Fibroblast of upper back skin (primary cell): ENCODE data around the gene QSOX1.

Experiments used
- DNase-seq: peaks from one replicate; pipeline ENCODE4 v3.0.0-alpha.2; 2013

The QSOX1 gene

DNA sequence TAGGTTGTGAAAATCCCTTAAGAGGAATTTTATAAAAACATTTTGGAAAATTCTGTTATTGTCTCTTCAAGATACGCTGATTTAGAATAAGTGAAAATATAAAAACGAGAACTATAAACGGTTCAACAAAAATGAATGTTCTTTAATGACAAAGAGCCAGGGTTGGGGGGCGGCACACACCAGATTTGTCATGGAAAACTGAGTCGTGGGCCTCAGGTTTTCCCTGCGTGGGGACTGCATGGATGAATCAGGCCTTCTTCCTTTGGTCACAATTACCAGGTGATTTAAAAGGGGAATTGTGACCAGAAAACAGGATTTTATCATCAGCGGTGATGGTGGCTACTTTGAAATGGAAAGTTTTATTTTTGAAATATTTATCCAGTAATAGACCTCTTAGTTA is 84.0 kb downstream of the QSOX1 start:
- no peak for DNase-seq

DNA sequence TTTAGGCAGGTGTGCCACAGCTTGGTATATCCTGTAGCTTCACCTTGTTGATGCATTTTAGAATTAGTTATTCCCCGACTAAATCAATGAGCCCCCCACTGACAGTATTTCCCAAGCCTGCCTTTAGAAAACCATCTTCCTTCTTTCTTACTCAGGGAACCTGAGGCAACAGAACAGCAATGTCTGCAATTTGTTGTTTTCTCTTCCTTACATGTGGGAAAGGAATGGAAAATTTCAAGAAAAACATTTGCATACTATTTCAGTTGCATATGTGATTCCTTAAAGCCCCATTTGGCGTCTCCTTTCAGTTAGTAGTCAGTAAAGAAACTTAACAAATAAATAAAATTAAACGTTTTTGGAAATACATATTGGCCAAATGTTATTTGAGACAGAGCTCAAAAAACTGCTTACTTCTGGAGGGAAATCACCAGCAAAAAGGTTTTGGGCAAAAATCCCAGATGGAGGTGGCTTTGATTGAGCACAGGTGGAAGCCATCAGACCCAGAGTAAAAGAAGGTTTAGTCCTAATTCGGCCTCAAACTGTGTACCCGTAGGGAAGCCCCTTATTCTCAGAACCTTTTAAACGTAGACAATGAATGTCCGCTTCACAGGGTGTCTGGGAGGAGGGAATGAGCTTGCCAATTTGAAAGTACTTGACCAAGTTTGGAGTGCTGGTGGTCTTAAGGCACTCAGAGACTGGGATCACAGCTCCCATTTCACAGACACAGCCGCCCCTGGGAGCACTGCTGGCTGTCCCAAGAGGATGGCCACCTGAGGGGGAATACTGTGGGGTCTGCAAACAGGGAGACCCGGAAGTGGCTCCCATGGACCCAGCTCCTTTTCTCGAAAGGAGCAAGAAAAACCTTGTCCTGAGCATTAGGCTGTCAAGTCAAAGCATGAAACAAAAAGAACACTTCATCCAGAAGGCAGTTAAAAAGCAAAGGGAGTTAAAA is 84.8 kb downstream of the QSOX1 start:
- no peak for DNase-seq

DNA sequence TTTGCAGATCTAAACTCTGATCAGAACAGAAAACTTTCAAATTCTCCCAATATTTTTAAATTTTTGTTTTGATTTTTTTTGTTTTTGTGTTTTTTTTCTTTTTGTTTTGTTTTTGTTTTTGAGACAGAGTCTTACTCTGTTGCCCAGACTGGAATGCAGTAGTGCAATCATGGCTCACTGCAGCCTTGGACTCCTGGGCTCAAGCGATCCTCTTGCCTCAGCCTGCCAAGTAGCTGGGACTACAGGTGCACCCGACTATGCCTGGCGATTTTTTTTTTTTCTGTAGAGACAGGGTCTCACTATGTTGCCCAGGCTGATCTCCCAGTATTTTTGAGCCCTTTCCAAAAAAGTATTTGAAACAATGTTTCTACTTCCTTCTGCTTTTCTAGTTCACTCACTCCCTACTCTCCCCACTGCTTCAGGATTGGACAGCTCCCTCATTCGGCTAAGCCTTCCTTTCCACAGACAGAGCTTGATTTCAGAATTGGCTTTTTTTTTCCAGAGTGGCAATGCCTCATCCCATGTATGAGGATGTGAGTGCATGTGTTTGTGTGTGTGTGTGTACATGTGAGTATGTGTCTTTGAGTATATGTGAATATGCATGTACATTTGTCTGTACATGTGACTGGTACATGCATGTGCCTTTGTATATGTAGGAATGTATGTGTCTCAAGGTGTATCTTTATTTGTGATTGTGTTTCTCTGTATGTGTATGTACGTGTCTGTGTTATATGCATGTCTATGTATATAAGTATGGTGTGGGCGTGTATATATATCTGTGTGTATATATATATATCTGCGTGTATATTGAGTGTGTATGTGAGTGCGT is 87.3 kb downstream of the QSOX1 start:
- DNase-seq: no peak

DNA sequence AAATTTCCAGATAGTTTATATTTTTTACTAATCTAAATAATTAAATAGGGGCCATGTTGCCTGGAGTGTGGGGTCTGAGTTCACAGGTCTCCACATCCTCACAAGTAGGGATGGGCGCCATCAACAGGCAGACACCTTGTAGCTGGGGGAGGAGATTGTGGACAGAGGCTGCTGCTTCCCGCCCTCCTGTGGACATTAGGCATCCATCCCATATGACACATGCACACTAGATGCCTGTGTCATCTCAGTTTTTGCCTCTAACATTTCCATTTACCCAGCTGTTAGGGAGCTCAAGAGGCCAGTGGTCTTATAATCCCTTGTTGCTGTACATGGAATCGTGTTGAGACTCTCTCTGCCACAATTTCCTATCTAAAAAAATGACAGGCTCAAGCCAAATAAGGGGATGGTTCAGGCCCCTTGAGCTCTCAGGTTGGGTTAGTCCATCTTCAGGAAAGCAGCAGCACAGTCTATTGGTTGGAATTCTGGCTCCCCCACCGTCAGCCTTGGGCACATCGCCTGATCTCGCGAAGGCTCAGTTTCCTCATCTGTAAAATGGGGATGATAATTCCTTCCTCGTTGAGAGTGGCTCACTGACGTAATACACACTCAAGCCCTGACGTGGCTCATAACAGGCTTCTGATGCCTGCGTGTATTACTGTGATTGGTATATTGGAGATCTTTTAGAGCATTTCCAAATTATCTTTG is 89.0 kb downstream of the QSOX1 start:
- no peak for DNase-seq

DNA sequence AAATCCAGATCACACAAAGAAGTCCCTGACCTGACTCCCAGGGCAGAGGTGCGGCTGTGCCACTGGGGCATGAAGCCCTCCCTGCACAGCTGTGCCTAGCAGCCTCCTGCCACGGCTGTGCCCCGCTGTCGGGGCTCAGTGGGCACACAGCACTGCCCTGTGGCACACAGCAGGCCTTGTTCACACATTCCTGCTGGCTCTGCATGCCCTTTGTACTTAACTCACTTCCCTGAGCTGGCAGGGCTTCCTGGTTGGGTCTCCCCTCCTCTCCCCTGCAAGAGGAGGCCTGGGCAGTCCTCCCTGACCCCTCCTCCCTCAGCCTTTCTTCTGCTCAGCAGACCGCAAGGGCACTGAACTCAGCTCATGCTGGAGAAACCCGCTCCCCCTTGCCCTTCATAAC is 90.2 kb downstream of the QSOX1 start:
- DNase-seq: no peak

DNA sequence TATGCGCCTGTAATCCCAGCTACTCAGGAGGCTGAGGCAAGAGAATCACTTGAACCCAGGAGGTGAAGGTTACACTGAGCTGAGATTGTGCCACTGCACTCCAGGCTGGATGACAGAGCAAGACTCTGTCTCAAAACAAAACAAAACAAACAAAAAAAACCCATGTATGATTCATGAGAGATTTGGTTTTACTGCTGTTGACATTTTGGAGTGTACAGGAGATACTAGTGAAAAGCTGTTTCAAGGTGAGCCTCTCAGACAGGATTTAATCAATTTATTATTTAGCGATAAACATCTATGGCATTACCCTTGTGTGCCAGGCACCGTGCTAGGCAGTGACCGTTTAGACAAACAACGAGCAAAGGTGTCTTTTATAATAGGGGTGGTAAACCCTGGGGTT is 91.9 kb downstream of the QSOX1 start:
- DNase-seq: no peak

DNA sequence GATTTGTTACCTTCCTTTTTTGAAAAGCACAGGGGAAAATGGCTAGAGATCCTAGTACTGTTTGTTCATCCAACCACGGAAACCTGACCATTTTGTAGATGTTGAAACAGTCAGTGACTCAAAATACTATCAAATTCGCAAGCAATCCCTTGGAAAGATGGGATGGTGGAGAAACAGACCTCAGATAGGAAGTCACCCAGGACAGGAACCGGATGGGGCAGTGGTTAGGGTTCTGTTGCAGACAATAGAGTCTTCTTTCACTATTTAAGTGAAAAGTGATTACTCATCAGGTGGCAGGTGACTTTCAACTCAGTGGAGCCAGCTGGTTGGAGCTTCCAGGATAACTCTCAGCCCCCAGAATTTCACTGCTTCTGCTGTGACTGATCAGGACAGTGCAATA is 92.4 kb downstream of the QSOX1 start:
- no peak for DNase-seq

DNA sequence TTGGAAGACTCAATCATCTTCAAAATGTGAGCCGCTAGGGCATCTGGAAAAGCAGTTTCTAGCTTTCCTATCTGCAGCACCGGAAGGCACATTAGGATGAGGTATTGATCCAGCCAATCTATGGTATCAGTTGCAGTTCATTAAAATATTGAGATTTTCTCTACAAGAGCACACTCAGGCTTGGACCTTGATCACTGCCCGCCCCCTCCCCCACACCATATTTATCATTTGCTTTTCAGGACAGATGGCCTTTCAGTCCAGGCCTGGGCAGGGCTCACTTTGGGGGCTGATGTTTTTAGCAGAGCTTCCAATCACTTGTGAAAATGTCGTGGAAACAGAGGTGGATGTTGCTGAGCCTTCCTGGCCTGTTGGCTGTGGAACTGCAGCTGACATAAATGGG is 92.9 kb downstream of the QSOX1 start:
- no peak for DNase-seq

DNA sequence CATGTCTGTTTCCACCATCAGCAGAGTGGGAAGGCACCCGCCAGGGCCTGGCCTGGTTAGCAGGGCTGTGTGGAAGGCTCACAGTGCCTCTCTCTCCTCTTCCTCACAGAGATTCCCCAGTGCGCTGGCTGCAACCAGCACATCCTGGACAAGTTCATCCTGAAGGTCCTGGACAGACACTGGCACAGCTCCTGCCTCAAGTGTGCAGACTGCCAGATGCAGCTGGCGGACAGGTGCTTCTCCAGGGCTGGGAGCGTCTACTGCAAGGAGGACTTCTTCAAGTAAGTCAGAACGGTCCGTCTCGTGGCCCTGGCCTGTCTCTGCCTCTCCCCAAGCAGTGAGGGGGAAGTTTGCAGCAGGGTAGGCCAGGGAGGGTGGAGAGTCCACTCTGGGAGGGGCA is 93.5 kb downstream of the QSOX1 start:
- DNase-seq: no peak

DNA sequence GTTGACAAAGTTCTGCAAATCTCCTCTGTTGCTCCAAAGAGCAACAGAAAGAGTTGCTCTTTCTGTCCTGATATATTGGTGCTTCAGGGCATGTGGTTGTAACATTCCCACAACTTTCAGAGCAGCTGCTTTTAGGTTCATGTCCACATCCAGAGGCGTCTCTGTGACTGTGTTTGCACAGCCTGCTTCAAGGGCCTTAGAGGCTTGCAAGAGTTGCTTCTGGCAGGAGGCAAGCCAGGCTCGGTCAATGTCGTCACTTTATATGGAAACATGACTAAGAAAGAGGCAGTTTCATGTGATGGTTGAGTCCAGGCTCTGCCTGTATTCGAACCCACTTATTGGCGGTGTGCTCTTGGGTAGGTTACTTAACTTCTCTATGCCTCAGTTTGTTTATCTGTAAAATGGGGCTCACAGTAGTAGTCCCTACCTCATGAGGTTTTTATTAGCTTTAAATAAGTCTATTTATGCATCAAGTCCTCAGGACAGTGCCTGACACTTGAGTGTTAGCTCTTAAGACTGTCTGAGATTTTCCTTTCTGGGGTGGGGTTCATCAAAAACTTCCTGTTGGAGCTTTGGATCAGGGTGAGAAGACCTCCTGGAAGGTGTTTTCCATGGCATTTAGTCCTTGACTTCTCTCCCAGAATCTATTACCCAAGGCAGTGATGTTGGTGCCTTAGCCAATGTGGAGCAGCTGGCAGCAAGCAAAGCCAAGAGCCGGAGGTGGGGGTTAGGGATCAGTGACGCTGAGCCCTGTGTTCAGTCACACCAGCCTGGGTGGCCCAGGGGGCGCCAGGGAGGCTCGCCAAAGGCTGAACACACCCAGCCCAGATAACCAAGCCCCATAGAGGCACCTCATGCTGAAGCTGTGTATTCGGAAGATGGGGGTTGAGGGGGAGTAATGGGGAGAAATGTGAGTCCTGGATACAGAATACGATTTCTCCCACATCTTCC is 94.3 kb downstream of the QSOX1 start:
- DNase-seq: no peak

DNA sequence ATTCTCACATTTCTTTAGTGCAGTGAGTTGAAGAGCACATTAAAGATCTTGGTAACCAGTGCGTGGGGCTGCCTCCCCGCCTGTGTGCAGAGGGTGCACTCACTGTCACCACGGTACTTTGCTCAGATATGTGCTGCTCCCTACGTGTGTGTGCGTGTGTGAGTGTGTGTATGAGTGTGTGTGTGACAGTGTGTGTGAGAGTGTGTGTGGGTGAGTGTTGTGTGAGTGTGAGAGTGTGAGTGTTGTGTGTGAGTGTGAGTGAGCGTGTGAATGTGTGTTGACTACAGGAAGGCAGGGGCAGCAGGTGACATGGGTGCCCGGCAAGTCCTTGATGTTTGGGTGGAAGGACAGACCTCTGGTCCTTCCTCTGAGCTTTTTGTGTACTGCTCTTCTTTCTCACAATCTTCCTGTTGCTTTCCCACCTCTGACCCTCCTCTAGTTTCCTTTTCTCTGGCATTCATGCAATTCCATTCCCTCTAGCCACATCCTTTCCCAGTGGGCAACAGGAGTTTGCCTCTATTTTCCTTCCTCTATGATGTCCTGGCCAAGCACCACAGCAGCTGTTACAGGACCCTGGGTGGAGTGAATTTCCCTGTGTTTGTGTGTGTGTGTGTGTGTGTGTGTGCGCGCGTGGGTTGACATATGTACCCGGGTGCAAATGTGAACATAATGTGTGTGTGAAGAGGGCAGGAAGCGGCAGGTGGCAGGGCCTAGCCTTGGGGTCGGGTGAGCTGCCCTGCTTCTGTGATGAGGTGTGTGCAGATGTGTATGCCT is 95.2 kb downstream of the QSOX1 start:
- DNase-seq: no peak

DNA sequence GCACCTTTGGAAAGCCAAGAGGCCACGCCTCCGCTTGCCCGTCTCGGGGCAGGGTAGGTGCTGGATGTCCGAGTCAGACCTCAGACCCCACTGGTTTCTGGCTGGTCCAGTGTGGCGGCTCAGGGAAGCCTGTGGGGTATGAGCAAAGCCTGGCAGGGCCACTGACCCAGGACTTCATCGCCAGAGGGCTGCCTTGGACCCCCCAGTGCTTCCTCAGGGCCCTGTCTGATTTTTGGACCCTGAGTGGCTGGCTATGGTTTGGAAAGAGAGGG is 95.8 kb downstream of the QSOX1 start:
- DNase-seq: no peak

DNA sequence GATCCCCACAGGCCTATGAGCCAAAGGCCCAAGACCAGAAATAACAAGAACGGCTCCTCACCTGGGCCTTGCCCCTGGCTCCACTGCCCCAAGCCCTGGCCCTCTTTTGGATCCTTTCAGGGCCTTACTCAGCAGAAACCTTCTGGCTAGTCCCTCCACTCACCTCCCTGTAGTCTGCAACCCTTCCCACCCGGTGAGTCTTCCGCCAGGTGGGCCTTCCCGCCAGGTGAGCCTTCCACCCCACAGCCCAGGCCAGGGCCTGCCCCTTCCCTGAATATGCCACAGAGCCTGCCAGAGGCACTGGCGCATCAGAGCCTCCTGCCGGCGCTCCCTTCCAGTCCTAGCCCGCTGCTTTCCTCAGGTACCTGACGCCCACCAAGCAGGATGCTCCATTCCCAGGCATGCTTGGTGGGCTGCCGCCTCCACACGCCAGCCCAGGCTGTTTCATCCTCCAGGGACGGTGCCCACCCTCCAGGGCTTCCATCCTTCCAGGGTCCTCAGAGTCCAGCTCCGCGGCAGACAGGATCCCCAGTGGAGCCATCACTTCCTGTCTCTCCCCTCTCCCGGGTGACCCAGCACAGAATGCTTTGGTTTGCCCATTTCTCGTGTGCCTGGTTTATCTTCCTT is 96.3 kb downstream of the QSOX1 start:
- no peak for DNase-seq

DNA sequence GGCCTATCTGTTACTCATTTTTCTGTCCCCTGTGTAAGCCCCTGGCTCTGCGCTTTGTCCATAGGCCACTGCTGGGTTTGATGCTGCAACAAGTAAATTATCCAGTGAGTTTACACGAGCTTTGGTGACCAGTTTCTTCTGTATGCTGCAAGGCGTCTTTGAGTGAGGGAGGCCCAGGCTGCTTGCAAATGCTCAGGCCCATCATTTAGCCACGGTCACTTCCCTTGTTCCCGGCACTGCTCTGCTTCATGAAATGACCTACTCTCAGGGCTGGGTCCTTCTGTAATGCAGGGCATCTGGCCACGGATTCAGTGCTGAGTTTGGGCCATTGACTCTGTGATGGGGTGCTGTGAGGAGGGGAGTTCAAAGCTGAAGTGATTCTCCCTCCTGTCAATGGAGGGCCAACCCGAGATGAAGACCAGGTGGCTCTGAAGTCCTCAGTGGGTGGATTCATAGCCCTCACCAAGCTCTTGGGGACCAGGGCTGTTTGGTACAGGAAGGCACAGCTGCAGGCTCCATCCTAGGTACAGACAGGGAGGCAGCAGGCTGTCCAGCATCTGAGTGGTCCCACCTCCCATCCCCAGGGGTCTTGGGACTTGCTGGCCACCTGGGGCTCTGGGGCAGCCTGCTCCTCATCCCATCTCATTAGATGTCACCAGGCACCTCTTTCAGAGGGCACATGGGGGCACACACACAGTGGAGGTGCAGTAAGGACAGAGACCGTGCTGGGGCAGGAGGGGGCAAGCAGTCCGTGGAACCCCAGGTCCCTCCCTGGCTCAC is 97.0 kb downstream of the QSOX1 start:
- no peak for DNase-seq

DNA sequence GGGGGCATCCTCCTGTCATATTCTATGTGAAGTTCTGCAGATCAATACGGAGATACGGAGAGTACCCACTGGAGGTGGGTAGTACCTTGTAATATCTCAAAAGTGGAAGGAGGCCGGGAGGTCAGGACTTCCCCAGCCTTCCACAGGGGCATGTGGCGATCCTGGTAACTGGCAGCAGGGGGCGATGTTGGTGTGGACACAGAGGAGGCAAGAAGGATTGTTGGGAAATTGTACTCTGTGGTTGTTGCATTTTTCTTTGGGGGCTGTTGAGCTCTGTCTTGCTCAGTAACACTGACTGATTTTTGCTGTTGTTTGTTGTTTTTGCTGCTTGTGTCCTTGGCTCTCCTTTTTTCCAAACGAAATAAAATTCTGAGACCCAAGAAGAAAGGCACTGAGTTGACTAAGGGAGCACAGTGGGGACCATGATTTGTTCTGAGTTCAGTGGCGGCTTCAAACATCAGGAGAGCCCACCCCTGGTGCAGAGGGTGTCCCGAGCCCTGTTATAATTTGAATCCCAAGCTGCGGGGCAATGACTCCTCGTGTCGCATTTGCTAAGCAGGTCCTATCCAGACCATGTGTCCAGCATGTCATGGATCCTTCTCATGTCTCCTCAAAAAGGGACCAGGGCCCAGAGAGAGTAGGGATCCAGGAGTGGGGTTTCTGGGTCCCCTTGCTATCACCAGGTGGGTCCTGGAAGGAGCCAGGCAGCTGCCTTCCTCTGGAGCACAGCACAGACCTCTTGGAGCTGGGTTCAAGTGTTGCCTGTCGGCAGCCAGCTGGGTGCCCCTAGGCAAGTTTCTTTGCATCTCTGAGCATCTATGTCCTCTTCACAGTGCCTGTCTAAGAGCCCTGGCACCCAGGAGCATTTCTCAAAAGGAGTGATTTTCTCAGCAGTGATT is 98.2 kb downstream of the QSOX1 start:
- DNase-seq: peak; percentile 58
